Smooth muscle cell (in vitro differentiated cells): ENCODE results near the gene ZNF862. TPM values are rescaled to one million over a fixed set of nuclear protein-coding genes. Genes with fewer than 3 reads are reported as not detected.

Experiments
- DNase-seq: peaks from one replicate; lab custom pipeline; 2025; ENCODE audit not compliant: unreplicated experiment; lab: John Stamatoyannopoulos, UW
- H2AFZ ChIP-seq: fragments of 200-600 bp; sonication (generic); 2 replicates; pipeline ENCODE4 v1.6.0; 2016; ENCODE audit warnings: antibody characterized with exemption, low read depth, mild to moderate bottlenecking
- H3F3A ChIP-seq: fragments of 200-600 bp; sonication (generic); 2 replicates; pipeline ENCODE4 v1.6.0; 2017; ENCODE audit warnings: antibody characterized with exemption, low read depth
- H3K27ac ChIP-seq: fragments of 200-600 bp; sonication (generic); 2 replicates; pipeline ENCODE4 v1.5.1; 2016; ENCODE audit warnings: low read depth, mild to moderate bottlenecking
- H3K27me3 ChIP-seq: fragments of 200-600 bp; sonication (generic); 2 replicates; pipeline ENCODE4 v1.6.1; 2016; ENCODE audit warnings: low read depth, mild to moderate bottlenecking
- H3K36me3 ChIP-seq: fragments of 200-600 bp; sonication (generic); 2 replicates; pipeline ENCODE4 v1.5.1; 2016; ENCODE audit warnings: low read depth
- H3K4me1 ChIP-seq: fragments of 200-600 bp; sonication (generic); 2 replicates; pipeline ENCODE4 v1.5.1; 2016; ENCODE audit warnings: low read depth
- H3K4me2 ChIP-seq: fragments of 200-600 bp; sonication (generic); 2 replicates; pipeline ENCODE4 v1.6.0; 2016; ENCODE audit warnings: mild to moderate bottlenecking
- H3K4me3 ChIP-seq: fragments of 200-600 bp; sonication (generic); 2 replicates; pipeline ENCODE4 v1.5.1; 2016; ENCODE audit warnings: mild to moderate bottlenecking
- H3K79me2 ChIP-seq: fragments of 200-600 bp; sonication (generic); 2 replicates; pipeline ENCODE4 v1.6.0; 2016; ENCODE audit warnings: low read depth, mild to moderate bottlenecking
- H3K9ac ChIP-seq: fragments of 200-600 bp; sonication (generic); 2 replicates; pipeline ENCODE4 v1.6.0; 2016; ENCODE audit warnings: low read depth
- H3K9me3 ChIP-seq: fragments of 200-600 bp; sonication (generic); replicated peaks from 2 replicates; pipeline ENCODE4 v1.5.1; 2016; ENCODE audit warnings: low read depth
- H4K20me1 ChIP-seq: fragments of 200-600 bp; sonication (generic); 2 replicates; pipeline ENCODE4 v1.6.0; 2016; ENCODE audit warnings: low read depth
- WGBS: methylation state at CpG from one replicate; pipeline ENCODE4 v1.1.7; 2016; ENCODE audit warnings: low lambda C conversion rate; 5-methylcytosine and 5-hydroxymethylcytosine counted together
- polyA plus RNA-seq: library from polyadenylated mRNA; unstranded; fragments of >200 nt; fragmentation: Nextera tagmentation; extraction: Ambion mirVana; gene quantifications from 2 replicates; pipeline ENCODE4 v1.2.1, GENCODE V29; 2016
- total RNA-seq: library from RNA; depleted of rRNA; stranded (reverse); fragments of >200 nt; gene quantifications from 2 replicates; pipeline ENCODE4 v1.2.3, GENCODE V29; 2014
- TF ChIP-seq, protein P1 (sequence below): fragments of 200-600 bp; sonication (generic); IDR thresholded peaks from 2 replicates; pipeline ENCODE4 v1.5.1; 2017; ENCODE audit warnings: borderline replicate concordance, mild to moderate bottlenecking, antibody characterized with exemption; ENCODE audit not compliant: insufficient read depth, poor library complexity, severe bottlenecking

ZNF862 gene
- total and polyA plus RNA-seq, 2 experiments from 2014 or later, result 5.4 to 10.2 TPM

DNA sequence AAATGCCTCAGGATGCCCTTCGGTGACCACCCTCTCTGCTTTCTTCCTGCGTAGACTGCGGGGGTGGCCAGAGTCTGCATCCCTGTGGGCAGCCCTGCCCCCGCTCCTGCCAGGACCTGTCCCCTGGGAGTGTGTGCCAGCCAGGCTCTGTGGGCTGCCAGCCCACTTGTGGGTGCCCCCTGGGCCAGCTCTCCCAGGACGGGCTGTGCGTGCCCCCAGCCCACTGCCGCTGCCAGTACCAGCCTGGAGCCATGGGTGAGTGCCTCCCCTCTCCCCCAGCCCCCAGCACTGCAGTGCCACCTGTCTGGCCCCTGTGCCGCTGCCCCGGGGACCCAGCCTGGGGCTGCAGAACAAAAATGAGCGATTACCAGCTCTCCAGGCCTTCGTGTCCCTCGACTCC, 23.1 kb upstream of the ZNF862 start:
- Histone ChIP-seq H2AFZ (no peak overlapping the region), H3F3A (no peaks in the 10 kb centered on the region), H3K9me3 (no peaks in the 10 kb centered on the region), H3K27me3 (no peaks in the 10 kb centered on the region), H3K36me3 (no peaks in the 10 kb centered on the region), H3K79me2 (no peaks in the 10 kb centered on the region), H3K9ac (no peak overlapping the region), H4K20me1 (no peaks in the 10 kb centered on the region), H3K4me1 (peaks cover 3% of the 10 kb centered on the region), H3K4me3 (no peak overlapping the region), H3K27ac (no peak overlapping the region), H3K4me2 (no peak overlapping the region)
- TF ChIP-seq, protein P1, sequence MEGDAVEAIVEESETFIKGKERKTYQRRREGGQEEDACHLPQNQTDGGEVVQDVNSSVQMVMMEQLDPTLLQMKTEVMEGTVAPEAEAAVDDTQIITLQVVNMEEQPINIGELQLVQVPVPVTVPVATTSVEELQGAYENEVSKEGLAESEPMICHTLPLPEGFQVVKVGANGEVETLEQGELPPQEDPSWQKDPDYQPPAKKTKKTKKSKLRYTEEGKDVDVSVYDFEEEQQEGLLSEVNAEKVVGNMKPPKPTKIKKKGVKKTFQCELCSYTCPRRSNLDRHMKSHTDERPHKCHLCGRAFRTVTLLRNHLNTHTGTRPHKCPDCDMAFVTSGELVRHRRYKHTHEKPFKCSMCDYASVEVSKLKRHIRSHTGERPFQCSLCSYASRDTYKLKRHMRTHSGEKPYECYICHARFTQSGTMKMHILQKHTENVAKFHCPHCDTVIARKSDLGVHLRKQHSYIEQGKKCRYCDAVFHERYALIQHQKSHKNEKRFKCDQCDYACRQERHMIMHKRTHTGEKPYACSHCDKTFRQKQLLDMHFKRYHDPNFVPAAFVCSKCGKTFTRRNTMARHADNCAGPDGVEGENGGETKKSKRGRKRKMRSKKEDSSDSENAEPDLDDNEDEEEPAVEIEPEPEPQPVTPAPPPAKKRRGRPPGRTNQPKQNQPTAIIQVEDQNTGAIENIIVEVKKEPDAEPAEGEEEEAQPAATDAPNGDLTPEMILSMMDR, result no peak
- DNase-seq, result no peak
- 92% methylated on average over 11 of the region's 12 CpGs for WGBS

DNA sequence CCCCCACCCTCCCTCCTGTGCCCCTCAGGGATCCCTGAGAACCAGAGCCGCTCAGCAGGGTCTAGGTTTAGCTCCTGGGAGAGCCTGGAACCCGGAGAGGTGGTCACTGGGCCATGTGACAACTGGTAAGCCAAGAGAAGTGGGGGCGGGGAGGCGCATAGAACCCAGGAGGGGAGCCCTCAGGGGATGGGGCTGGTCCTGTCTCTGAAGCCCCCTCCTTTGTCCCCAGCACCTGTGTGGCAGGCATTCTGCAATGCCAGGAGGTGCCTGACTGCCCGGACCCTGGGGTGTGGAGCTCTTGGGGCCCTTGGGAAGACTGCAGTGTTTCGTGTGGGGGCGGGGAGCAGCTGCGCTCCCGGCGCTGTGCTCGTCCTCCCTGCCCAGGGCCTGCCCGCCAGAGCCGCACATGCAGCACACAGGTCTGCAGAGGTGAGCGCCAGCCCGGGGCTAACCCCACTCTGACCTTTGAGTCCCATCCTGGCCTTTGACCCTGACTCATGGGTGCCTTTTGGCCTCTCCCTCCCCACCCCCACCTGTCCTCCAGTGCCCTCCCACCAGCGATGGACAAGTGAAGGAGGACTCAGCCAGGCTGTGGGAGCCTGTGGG, 22.4 kb upstream of the ZNF862 start:
- Histone ChIP-seq H3K27ac (no peak overlapping the region), H3K79me2 (no peaks in the 10 kb centered on the region), H3K4me3 (no peak overlapping the region), H3K4me2 (no peak overlapping the region), H2AFZ (no peak overlapping the region), H3K9ac (no peak overlapping the region), H3F3A (no peaks in the 10 kb centered on the region), H3K27me3 (no peaks in the 10 kb centered on the region), H3K36me3 (no peaks in the 10 kb centered on the region), H3K4me1 (peaks cover 3% of the 10 kb centered on the region), H4K20me1 (no peaks in the 10 kb centered on the region), H3K9me3 (no peaks in the 10 kb centered on the region)
- no peak for DNase-seq
- 87% methylated on average over 13 of the region's 16 CpGs for WGBS
- TF ChIP-seq, protein P1, result no peak

- no peak overlapping the region for H3K9ac ChIP-seq
- H3K27ac ChIP-seq, result no peak overlapping the region
- H3F3A ChIP-seq, result no peaks in the 10 kb centered on the region
- no peaks in the 10 kb centered on the region for H3K36me3 ChIP-seq
- no peak overlapping the region for H3K4me3 ChIP-seq
- H4K20me1 ChIP-seq, result no peaks in the 10 kb centered on the region
- H3K4me1 ChIP-seq, result peaks cover 3% of the 10 kb centered on the region
- H3K79me2 ChIP-seq, result no peaks in the 10 kb centered on the region
- no peaks in the 10 kb centered on the region for H3K9me3 ChIP-seq
- TF ChIP-seq, protein P1, result no peak
- no peaks in the 10 kb centered on the region for H3K27me3 ChIP-seq
- WGBS, result 95% methylated on average over 8 of the region's 21 CpGs
- H2AFZ ChIP-seq, result no peak overlapping the region
- DNase-seq, result no peak
- H3K4me2 ChIP-seq, result no peak overlapping the region
Observed at GRCh38 chr7:149816267-149816751, 21.9 kb upstream of the ZNF862 start.

- Histone ChIP-seq H3K4me2 (no peak overlapping the region), H3K27ac (no peak overlapping the region), H3K79me2 (no peaks in the 10 kb centered on the region), H3K9me3 (no peaks in the 10 kb centered on the region), H3K4me1 (peaks cover 3% of the 10 kb centered on the region), H4K20me1 (no peaks in the 10 kb centered on the region), H3K4me3 (no peak overlapping the region), H3K9ac (no peak overlapping the region), H3K36me3 (no peaks in the 10 kb centered on the region), H3F3A (no peaks in the 10 kb centered on the region), H3K27me3 (no peaks in the 10 kb centered on the region), H2AFZ (no peak overlapping the region)
- WGBS, result 94% methylated on average over 3 of the region's 4 CpGs
- DNase-seq, result no peak
- TF ChIP-seq, protein P1, result no peak
Observed at GRCh38 chr7:149816794-149817193, 21.4 kb upstream of the ZNF862 start.
